Astrocyte (in vitro differentiated cells and primary cell): Measurements from ENCODE around the gene ZNF684. TPM values are rescaled to one million over a fixed set of nuclear protein-coding genes. Genes with fewer than 3 reads are reported as not detected.

Experiments
- DNase-seq: peaks from one replicate; pipeline ENCODE4 v3.0.0-alpha.2; 2010; ENCODE audit warnings: low read depth
- FAIRE-seq: peaks from 2 replicates; lab custom pipeline; 2011; peaks lifted over from hg19 to GRCh38; lab: Jason Lieb, UNC
- H2AFZ ChIP-seq: 2 replicates; pipeline ENCODE4 v1.6.0; 2012; ENCODE audit warnings: low read depth, low read length, inconsistent platforms
- H3K27ac ChIP-seq: 2 replicates; pipeline ENCODE4 v1.5.1; 2011; ENCODE audit warnings: low read depth, low read length, inconsistent platforms
- H3K27me3 ChIP-seq: 2 replicates; pipeline ENCODE4 v1.6.0; 2011; ENCODE audit warnings: low read length, inconsistent platforms; ENCODE audit not compliant: insufficient read depth
- H3K36me3 ChIP-seq: 2 replicates; pipeline ENCODE4 v1.5.1; 2011; ENCODE audit warnings: low read length, inconsistent platforms; ENCODE audit not compliant: insufficient read depth
- H3K4me1 ChIP-seq: 2 replicates; pipeline ENCODE4 v1.5.1; 2011; ENCODE audit warnings: low read length, inconsistent platforms; ENCODE audit not compliant: insufficient read depth
- H3K4me2 ChIP-seq: 2 replicates; pipeline ENCODE4 v1.6.0; 2012; ENCODE audit warnings: low read length, inconsistent platforms
- H3K4me3 ChIP-seq: 2 replicates; pipeline ENCODE4 v1.5.1; 2011; ENCODE audit warnings: low read depth, mild to moderate bottlenecking, low read length, inconsistent platforms; ENCODE audit not compliant: insufficient read depth
- H3K79me2 ChIP-seq: 2 replicates; pipeline ENCODE4 v1.6.0; 2012; ENCODE audit warnings: mild to moderate bottlenecking, low read length, inconsistent platforms; ENCODE audit not compliant: insufficient read depth
- H3K9ac ChIP-seq: 2 replicates; pipeline ENCODE4 v1.6.0; 2012; ENCODE audit warnings: mild to moderate bottlenecking, low read length, inconsistent platforms
- H3K9me3 ChIP-seq: 2 replicates; pipeline ENCODE4 v1.5.1; 2012; ENCODE audit warnings: low read depth, mild to moderate bottlenecking, low read length, inconsistent platforms; ENCODE audit not compliant: insufficient read depth
- H4K20me1 ChIP-seq: 2 replicates; pipeline ENCODE4 v1.6.0; 2012; ENCODE audit warnings: low read length, inconsistent platforms; ENCODE audit not compliant: insufficient read depth
- H3K27ac Mint-ChIP-seq: one replicate; pipeline ENCODE4 v1.8.0; 2021; ENCODE audit warnings: mild to moderate bottlenecking, mixed read lengths; ENCODE audit not compliant: unreplicated experiment
- H3K27me3 Mint-ChIP-seq: one replicate; pipeline ENCODE4 v1.8.0; 2021; ENCODE audit warnings: low read depth, mixed read lengths; ENCODE audit not compliant: unreplicated experiment
- H3K36me3 Mint-ChIP-seq: one replicate; pipeline ENCODE4 v1.8.0; 2021; ENCODE audit warnings: low read depth, mixed read lengths; ENCODE audit not compliant: unreplicated experiment
- H3K4me1 Mint-ChIP-seq: one replicate; pipeline ENCODE4 v1.8.0; 2021; ENCODE audit warnings: low read depth, mixed read lengths; ENCODE audit not compliant: unreplicated experiment
- H3K4me3 Mint-ChIP-seq: one replicate; pipeline ENCODE4 v1.8.0; 2021; ENCODE audit warnings: mild to moderate bottlenecking, moderate library complexity, mixed read lengths; ENCODE audit not compliant: unreplicated experiment
- H3K9me3 Mint-ChIP-seq: one replicate; pipeline ENCODE4 v1.8.0; 2021; ENCODE audit warnings: mild to moderate bottlenecking, mixed read lengths; ENCODE audit not compliant: unreplicated experiment
- EZH2 ChIP-seq: IDR thresholded peaks from 2 replicates; pipeline ENCODE4 v1.6.1; 2012; ENCODE audit warnings: mild to moderate bottlenecking, low read length, inconsistent platforms; ENCODE audit not compliant: insufficient read depth
- total RNA-seq: library from RNA; stranded (reverse); gene quantifications from 2 replicates; pipeline ENCODE4 v1.2.1, GENCODE V29; 2021
- TF ChIP-seq, protein P1 (sequence below): IDR thresholded peaks from 2 replicates; pipeline ENCODE4 v1.5.1; 2011; ENCODE audit warnings: low read depth, mild to moderate bottlenecking, inconsistent platforms, low read length, moderate library complexity; ENCODE audit not compliant: insufficient read depth

ZNF684 gene
- total RNA-seq, 1 donor from 2014 or later, result 3.9 TPM

GRCh38 chr1:40595623-40596022 is 64.2 kb downstream of the ZNF684 start:
- Histone ChIP-seq H2AFZ (no peak overlapping the region), H3K9me3 (no peaks in the 10 kb centered on the region), H3K9ac (no peak overlapping the region), H3K27ac (no peak overlapping the region), H3K4me2 (no peak overlapping the region), H3K4me3 (no peak overlapping the region), H3K27me3 (peaks cover 3% of the 10 kb centered on the region), H3K79me2 (no peaks in the 10 kb centered on the region), H3K36me3 (no peaks in the 10 kb centered on the region), H3K4me1 (no peaks in the 10 kb centered on the region), H4K20me1 (no peaks in the 10 kb centered on the region)
- FAIRE-seq (no peak), DNase-seq (no peak)
- Mint-ChIP-seq H3K4me1 (peaks cover 4% of the 10 kb centered on the region), H3K36me3 (no peaks in the 10 kb centered on the region), H3K9me3 (no peaks in the 10 kb centered on the region), H3K27me3 (peaks cover 15% of the 10 kb centered on the region), H3K4me3 (no peak overlapping the region), H3K27ac (no peak overlapping the region)
- TF ChIP-seq EZH2, result no peak
- TF ChIP-seq, protein P1, sequence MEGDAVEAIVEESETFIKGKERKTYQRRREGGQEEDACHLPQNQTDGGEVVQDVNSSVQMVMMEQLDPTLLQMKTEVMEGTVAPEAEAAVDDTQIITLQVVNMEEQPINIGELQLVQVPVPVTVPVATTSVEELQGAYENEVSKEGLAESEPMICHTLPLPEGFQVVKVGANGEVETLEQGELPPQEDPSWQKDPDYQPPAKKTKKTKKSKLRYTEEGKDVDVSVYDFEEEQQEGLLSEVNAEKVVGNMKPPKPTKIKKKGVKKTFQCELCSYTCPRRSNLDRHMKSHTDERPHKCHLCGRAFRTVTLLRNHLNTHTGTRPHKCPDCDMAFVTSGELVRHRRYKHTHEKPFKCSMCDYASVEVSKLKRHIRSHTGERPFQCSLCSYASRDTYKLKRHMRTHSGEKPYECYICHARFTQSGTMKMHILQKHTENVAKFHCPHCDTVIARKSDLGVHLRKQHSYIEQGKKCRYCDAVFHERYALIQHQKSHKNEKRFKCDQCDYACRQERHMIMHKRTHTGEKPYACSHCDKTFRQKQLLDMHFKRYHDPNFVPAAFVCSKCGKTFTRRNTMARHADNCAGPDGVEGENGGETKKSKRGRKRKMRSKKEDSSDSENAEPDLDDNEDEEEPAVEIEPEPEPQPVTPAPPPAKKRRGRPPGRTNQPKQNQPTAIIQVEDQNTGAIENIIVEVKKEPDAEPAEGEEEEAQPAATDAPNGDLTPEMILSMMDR, result no peak

Other genes starting within 250 kb of the ZNF684 start
- gene COL9A2, start 214.4 kb upstream of the ZNF684 start, total RNA-seq, result 1.5 and 2.1 TPM in 2 replicates
- 16.8 and 18.3 TPM in 2 replicates for gene SMAP2, start 157.9 kb upstream of the ZNF684 start, total RNA-seq
- gene ZFP69B, start 81.2 kb upstream of the ZNF684 start, total RNA-seq, result 4.3 and 5.4 TPM in 2 replicates
- 1.4 and 1.8 TPM in 2 replicates for gene ZFP69, start 54.3 kb upstream of the ZNF684 start, total RNA-seq
- 6.5 and 6.8 TPM in 2 replicates for gene EXO5, start 22.9 kb upstream of the ZNF684 start, total RNA-seq
- 4.3 and 4.9 TPM in 2 replicates for gene RIMS3, start 134.0 kb downstream of the ZNF684 start, total RNA-seq
- 48.4 and 51.1 TPM in 2 replicates for gene NFYC, start 160.1 kb downstream of the ZNF684 start, total RNA-seq